ENCODE measurements around the gene VAC14.

- no peak for TF ChIP-seq MYC (IDR thresholded peaks at IDR 0.05; ENCODE audit: borderline replicate concordance, low read length)
- no peak for TF ChIP-seq CTCF (IDR thresholded peaks at IDR 0.05)
- no peak for TF ChIP-seq POLR2A (IDR thresholded peaks at IDR 0.05; ENCODE audit: low read length)
- no peak for TF ChIP-seq GATA3 (IDR thresholded peaks at IDR 0.05; ENCODE audit: borderline replicate concordance)
- TF ChIP-seq CBX2 (IDR thresholded peaks at IDR 0.05; ENCODE audit: borderline replicate concordance, low read depth): no peak
- TF ChIP-seq SREBF2 (IDR thresholded peaks at IDR 0.05): no peak
- TF ChIP-seq E2F6 (IDR thresholded peaks at IDR 0.05; ENCODE audit: borderline replicate concordance, low read depth): no peak
- no peak for TF ChIP-seq ELK1 (IDR thresholded peaks at IDR 0.05; ENCODE audit: low read depth, low read length)
- TF ChIP-seq ZSCAN20 (CRISPR knock-in tag; IDR thresholded peaks at IDR 0.05): no peak
- TF ChIP-seq FOXS1 (CRISPR knock-in tag; IDR thresholded peaks at IDR 0.05): no peak
- TF ChIP-seq RAD21 (conservative IDR thresholded peaks at IDR 0.05 in 1 of 2, IDR thresholded peaks at IDR 0.05 in 1 of 2): no peak
These were observed 161.9 kb downstream of the VAC14 start for GRCh38 chr16:70638814-70639792.

All from A549 (cell line).